GM12878 (cell line): ENCODE measurements around the gene FNDC4. TPM values are rescaled to one million over a fixed set of nuclear protein-coding genes. Genes with fewer than 3 reads are reported as not detected.

Source experiments
- ATAC-seq: fragments of 200-7000 bp; cut with Tn5 transposase; 3 replicates; pipeline ENCODE4 v1.9.1; 2020; ENCODE audit warnings: mild to moderate bottlenecking, moderate library complexity
- BruUV-seq: library from RNA; stranded (reverse); fragments of 400-500 nt; replicated peaks from 2 replicates; lab custom pipeline; 2021; lab: Mats Ljungman, UMichigan
- CTCF ChIA-PET: fragments of 300-600 bp; sonication (Branson Sonifier 250); formaldehyde crosslinking; extraction: SDS; loops from one replicate; lab custom pipeline; 2021; ENCODE audit warnings: inconsistent platforms; lab: Yijun Ruan, JAX
- POLR2A ChIA-PET: fragments of 350-600 bp; formaldehyde crosslinking; extraction: SDS; loops from one replicate; lab custom pipeline; 2021; ENCODE audit warnings: inconsistent platforms; lab: Charles Lee
- RAD21 ChIA-PET: fragments of 300-600 bp; sonication (Branson Sonifier 250); formaldehyde crosslinking; loops from one replicate; lab custom pipeline; 2023; ENCODE audit warnings: antibody characterized with exemption; ENCODE audit not compliant: unreplicated experiment; lab: Charles Lee
- SMC1A ChIA-PET: fragments of 300-600 bp; sonication (Branson Sonifier 250); formaldehyde crosslinking; loops from one replicate; lab custom pipeline; 2023; ENCODE audit not compliant: unreplicated experiment, uncharacterized antibody; lab: Charles Lee
- DNase-seq: peaks from one replicate; pipeline ENCODE4 v3.0.0-alpha.2; 2011; ENCODE audit warnings: low read depth, low spot score
- FAIRE-seq: peaks from 3 replicates; lab custom pipeline; 2011; peaks lifted over from hg19 to GRCh38; lab: Jason Lieb, UNC
- H2AFZ ChIP-seq: 2 replicates; pipeline ENCODE4 v1.6.0; 2011; ENCODE audit warnings: low read depth, low read length, control low read depth; ENCODE audit not compliant: control insufficient read depth
- H3K27ac ChIP-seq: 2 replicates; pipeline ENCODE4 v1.5.1; 2011; ENCODE audit warnings: control low read depth; ENCODE audit not compliant: control insufficient read depth, insufficient read depth
- H3K27me3 ChIP-seq, 2 experiments: replicated peaks in 1 of 2; 2 replicates each; pipeline versions ENCODE4 v1.6.0 to v1.6.1; 2011; ENCODE audit warnings: low read length in 1 of 2; ENCODE audit not compliant: control insufficient read depth in 2 of 2, insufficient read depth in 2 of 2
- H3K36me3 ChIP-seq, 2 experiments: 2 replicates each; pipeline ENCODE4 v1.5.1; 2011; ENCODE audit warnings: low read length in 1 of 2; ENCODE audit not compliant: control insufficient read depth in 2 of 2, insufficient read depth in 2 of 2
- H3K4me1 ChIP-seq: 2 replicates; pipeline ENCODE4 v1.6.1; 2011; ENCODE audit warnings: mild to moderate bottlenecking, low read length, moderate library complexity, mixed read lengths; ENCODE audit not compliant: control insufficient read depth, insufficient read depth
- H3K4me2 ChIP-seq: 2 replicates; pipeline ENCODE4 v1.6.0; 2011; ENCODE audit warnings: control low read depth; ENCODE audit not compliant: control insufficient read depth, insufficient read depth
- H3K4me3 ChIP-seq: fragments of 200-600 bp; sonication (generic); 2 replicates; pipeline ENCODE4 v1.5.1; 2016
- H3K79me2 ChIP-seq: 2 replicates; pipeline ENCODE4 v1.6.0; 2011; ENCODE audit warnings: low read length; ENCODE audit not compliant: control insufficient read depth, insufficient read depth
- H3K9ac ChIP-seq: 2 replicates; pipeline ENCODE4 v1.8.0; 2011; ENCODE audit warnings: low read length, control low read depth, mixed read lengths; ENCODE audit not compliant: control insufficient read depth, insufficient read depth
- H3K9me3 ChIP-seq: replicated peaks from 3 replicates; pipeline ENCODE4 v1.5.1; 2011; ENCODE audit warnings: mild to moderate bottlenecking, low read length; ENCODE audit not compliant: control insufficient read depth, insufficient read depth
- H4K20me1 ChIP-seq: 2 replicates; pipeline ENCODE4 v1.6.0; 2011; ENCODE audit not compliant: control insufficient read depth, insufficient read depth
- BACH1 ChIP-seq: fragments of 450-650 bp; IDR thresholded peaks from 2 replicates; pipeline ENCODE4 v1.6.1; 2017; ENCODE audit warnings: mild to moderate bottlenecking, borderline replicate concordance
- BHLHE40 ChIP-seq, 2 experiments: fragments of 450-650 bp in 1 of 2; IDR thresholded peaks; 2 replicates each; pipeline ENCODE4 v1.6.1; 2011 to 2017; ENCODE audit warnings: low read depth in 2 of 2, borderline replicate concordance in 1 of 2, improper control_type of control experiment in 1 of 2, low read length in 1 of 2, mild to moderate bottlenecking in 1 of 2
- CBX5 ChIP-seq: sonication (generic); IDR thresholded peaks from 2 replicates; pipeline ENCODE4 v1.6.1; 2016; ENCODE audit warnings: low read depth, moderate library complexity, mild to moderate bottlenecking, inconsistent platforms
- ETV6 ChIP-seq, 2 experiments: fragments of 450-650 bp in 1 of 2; IDR thresholded peaks in 1 of 2; conservative IDR thresholded peaks in 1 of 2; 2 replicates each; pipeline ENCODE4 v1.6.1; 2014; ENCODE audit warnings: antibody characterized with exemption in 1 of 2, borderline replicate concordance in 1 of 2, low read depth in 1 of 2, mild to moderate bottlenecking in 1 of 2, moderate library complexity in 1 of 2
- FOS ChIP-seq: IDR thresholded peaks from 3 replicates; pipeline ENCODE4 v1.6.1; 2011; ENCODE audit warnings: borderline replicate concordance; ENCODE audit not compliant: insufficient read length; ENCODE audit errors: extremely low read depth
- NBN ChIP-seq: fragments of 450-650 bp; IDR thresholded peaks from 2 replicates; pipeline ENCODE4 v1.6.1; 2016
- ZNF384 ChIP-seq: IDR thresholded peaks from 2 replicates; pipeline ENCODE4 v1.6.1; 2012; ENCODE audit warnings: low read depth, mild to moderate bottlenecking, low read length, improper control_type of control experiment, borderline replicate concordance
- WGBS: methylation state at CpG from one replicate; pipeline ENCODE4 v1.1.6; 2016; ENCODE audit warnings: low lambda C conversion rate; ENCODE audit not compliant: insufficient replicate concordance, insufficient coverage; ENCODE audit errors: missing lambda C conversion rate; 5-methylcytosine and 5-hydroxymethylcytosine counted together
- in situ Hi-C: fragments of 300-500 bp; cut with MboI; formaldehyde crosslinking; loops from 9 replicates; pipeline ENCODE4 v1.14.3; 2018; ENCODE audit warnings: mixed read lengths
- intact Hi-C: fragments of 100-400 bp; cut with micrococcal nuclease; formaldehyde crosslinking; loops from one replicate; pipeline ENCODE4 v1.14.2; 2022; ENCODE audit not compliant: unreplicated experiment
- polyA plus RNA-seq, 11 experiments: library from polyadenylated mRNA; depleted of rRNA in 4 of 11; unstranded in 6 of 11; stranded (reverse) in 5 of 11; fragments of >200 nt; fragmentation: Nextera tagmentation in 4 of 11; fragmentation: Illumina TruSeq in 1 of 11; extraction: Ambion mirVana in 4 of 11; extraction: Trizol in 1 of 11; gene quantifications; 1 replicate in 1 of 11; 2 replicates in 10 of 11; pipeline versions ENCODE4 v1.2.1 to v1.2.3, GENCODE V29; 2011 to 2016; ENCODE audit warnings: inconsistent platforms in 2 of 11, missing spikeins in 2 of 11, low read depth in 1 of 11
- total RNA-seq, 4 experiments: library from RNA; depleted of rRNA in 3 of 4; stranded (reverse); fragments of >200 nt in 3 of 4; fragmentation: Illumina TruSeq in 1 of 4; extraction: Trizol in 1 of 4; gene quantifications; 2 replicates each; pipeline versions ENCODE4 v1.2.1 to v1.2.3, GENCODE V29; 2013 to 2021

The FNDC4 gene
- total and polyA plus RNA-seq, 10 of the 15 experiments (the other 5 are each of a cell fraction or from before 2014, with no cell fraction given) = 0.21 TPM; not detected in 9

DNA sequence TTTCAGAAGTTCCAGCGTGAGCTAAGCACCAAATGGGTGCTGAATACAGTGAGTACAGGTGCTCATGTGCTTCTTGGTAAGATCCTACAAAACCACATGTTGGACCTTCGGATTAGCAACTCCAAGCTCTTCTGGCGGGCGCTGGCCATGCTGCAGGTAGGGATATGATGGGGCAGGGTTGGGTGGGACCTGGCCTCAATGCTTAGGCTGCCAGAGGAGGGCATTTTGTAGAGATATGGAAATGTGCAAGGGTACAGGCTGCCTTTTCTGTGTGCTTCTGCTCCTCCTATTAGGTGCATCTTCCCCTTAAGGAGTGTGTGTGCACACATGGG, 23.7 kb upstream of the FNDC4 start:
- Histone ChIP-seq H2AFZ (no peak overlapping the region), H3K36me3 (no peaks in the 10 kb centered on the region), H3K27ac (no peak overlapping the region), H3K4me2 (no peak overlapping the region), H3K9ac (no peak overlapping the region), H4K20me1 (no peaks in the 10 kb centered on the region), H3K4me1 (no peaks in the 10 kb centered on the region), H3K9me3 (no peaks in the 10 kb centered on the region), H3K27me3 (no peaks in the 10 kb centered on the region), H3K4me3 (no peak overlapping the region), H3K79me2 (no peaks in the 10 kb centered on the region)
- 24% methylated on average over 4 of the region's 4 CpGs for WGBS
- FAIRE-seq = no peak
- no peak for DNase-seq
- no TSS peak for BruUV-seq
- CTCF ChIA-PET = no interaction called here
- ATAC-seq = no peak
- intact Hi-C loops (no loop called here), in situ Hi-C loops (no loop called here)
- POLR2A ChIA-PET = interaction anchor here (0.5 kb wide), 1 partner anchor 29 kb away, joined by 4 read pairs; no protein-coding TSS in a partner anchor
- no peak for TF ChIP-seq BACH1
- SMC1A ChIA-PET = no interaction called here
- RAD21 ChIA-PET = no interaction called here

- ChIA-PET RAD21 (no interaction called here), SMC1A (no interaction called here), POLR2A (interaction anchor here (0.5 kb wide), 1 partner anchor 29 kb away, joined by 4 read pairs; no protein-coding TSS in a partner anchor), CTCF (no interaction called here)
- H3K27ac ChIP-seq = no peak overlapping the region
- BruUV-seq = no TSS peak
- no peaks in the 10 kb centered on the region for H3K36me3 ChIP-seq
- no peak overlapping the region for H3K4me2 ChIP-seq
- in situ Hi-C loops = no loop called here
- intact Hi-C loops = no loop called here
- H3K79me2 ChIP-seq = no peaks in the 10 kb centered on the region
- TF ChIP-seq BHLHE40 (IDR thresholded peaks at IDR 0.05; ENCODE audit: borderline replicate concordance in 1 of 2, low read depth in 2 of 2, low read length in 1 of 2) (no peak), FOS (no peak), ETV6 (conservative IDR thresholded peaks at IDR 0.05 in 1 of 2, IDR thresholded peaks at IDR 0.05 in 1 of 2; ENCODE audit: borderline replicate concordance in 1 of 2, low read depth in 1 of 2) (no peak), CBX5 (no peak), ZNF384 (no peak), NBN (no peak)
- no peaks in the 10 kb centered on the region for H3K9me3 ChIP-seq
- H2AFZ ChIP-seq = no peak overlapping the region
- no peak for FAIRE-seq
- WGBS = 46% methylated on average over 5 of the region's 5 CpGs
- no peak overlapping the region for H3K4me3 ChIP-seq
- no peaks in the 10 kb centered on the region for H3K27me3 ChIP-seq
- no peak overlapping the region for H3K9ac ChIP-seq
- ATAC-seq = no peak
- no peaks in the 10 kb centered on the region for H4K20me1 ChIP-seq
- no peak for DNase-seq
- H3K4me1 ChIP-seq = no peaks in the 10 kb centered on the region
These were observed 23.2 kb upstream of the FNDC4 start for GRCh38 chr2:27518113-27518781.
